ENCODE results near the gene NEDD4L. TPM values are rescaled to one million over a fixed set of nuclear protein-coding genes. Genes with fewer than 3 reads are reported as not detected.

The NEDD4L gene
- total and polyA plus RNA-seq, 2 experiments from 2014 or later: 36.2 to 72.3 TPM

DNA sequence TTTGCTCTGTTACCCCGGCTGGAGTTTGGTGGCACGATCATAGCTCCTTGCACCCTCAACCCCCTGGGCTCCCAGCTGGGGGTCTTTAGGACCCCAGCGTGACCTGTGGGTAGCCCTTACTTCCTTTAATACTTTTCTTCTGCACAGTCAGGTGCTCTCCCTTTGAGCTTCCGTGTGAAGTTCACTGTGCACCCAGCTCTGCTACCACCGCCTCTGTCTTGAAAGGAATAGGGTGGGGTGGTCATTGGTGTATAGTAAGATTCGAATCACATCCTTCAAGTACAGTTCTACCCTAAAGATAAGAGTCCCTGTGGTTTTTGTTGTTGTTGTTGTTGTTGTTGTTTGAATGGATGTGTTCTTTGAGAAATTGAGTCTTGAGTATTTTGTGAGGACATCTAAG is 267.4 kb downstream of the NEDD4L start (continued):
- TF ChIP-seq, protein P1, sequence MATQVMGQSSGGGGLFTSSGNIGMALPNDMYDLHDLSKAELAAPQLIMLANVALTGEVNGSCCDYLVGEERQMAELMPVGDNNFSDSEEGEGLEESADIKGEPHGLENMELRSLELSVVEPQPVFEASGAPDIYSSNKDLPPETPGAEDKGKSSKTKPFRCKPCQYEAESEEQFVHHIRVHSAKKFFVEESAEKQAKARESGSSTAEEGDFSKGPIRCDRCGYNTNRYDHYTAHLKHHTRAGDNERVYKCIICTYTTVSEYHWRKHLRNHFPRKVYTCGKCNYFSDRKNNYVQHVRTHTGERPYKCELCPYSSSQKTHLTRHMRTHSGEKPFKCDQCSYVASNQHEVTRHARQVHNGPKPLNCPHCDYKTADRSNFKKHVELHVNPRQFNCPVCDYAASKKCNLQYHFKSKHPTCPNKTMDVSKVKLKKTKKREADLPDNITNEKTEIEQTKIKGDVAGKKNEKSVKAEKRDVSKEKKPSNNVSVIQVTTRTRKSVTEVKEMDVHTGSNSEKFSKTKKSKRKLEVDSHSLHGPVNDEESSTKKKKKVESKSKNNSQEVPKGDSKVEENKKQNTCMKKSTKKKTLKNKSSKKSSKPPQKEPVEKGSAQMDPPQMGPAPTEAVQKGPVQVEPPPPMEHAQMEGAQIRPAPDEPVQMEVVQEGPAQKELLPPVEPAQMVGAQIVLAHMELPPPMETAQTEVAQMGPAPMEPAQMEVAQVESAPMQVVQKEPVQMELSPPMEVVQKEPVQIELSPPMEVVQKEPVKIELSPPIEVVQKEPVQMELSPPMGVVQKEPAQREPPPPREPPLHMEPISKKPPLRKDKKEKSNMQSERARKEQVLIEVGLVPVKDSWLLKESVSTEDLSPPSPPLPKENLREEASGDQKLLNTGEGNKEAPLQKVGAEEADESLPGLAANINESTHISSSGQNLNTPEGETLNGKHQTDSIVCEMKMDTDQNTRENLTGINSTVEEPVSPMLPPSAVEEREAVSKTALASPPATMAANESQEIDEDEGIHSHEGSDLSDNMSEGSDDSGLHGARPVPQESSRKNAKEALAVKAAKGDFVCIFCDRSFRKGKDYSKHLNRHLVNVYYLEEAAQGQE (IDR thresholded peaks at IDR 0.05; ENCODE audit: unreplicated experiment): no peak
- TF ChIP-seq EZH2phosphoT487 (IDR thresholded peaks at IDR 0.05; ENCODE audit: unreplicated experiment): no peak

- no peaks in the 10 kb centered on the region; the same call in 2 of the 3 replicates for H3K36me3 Mint-ChIP-seq (ENCODE audit: low read depth)
- H3K9me3 Mint-ChIP-seq: no peaks in the 10 kb centered on the region
- Histone ChIP-seq H3K27ac (ENCODE audit: low read depth) (no peak overlapping the region), H3K4me3 (no peak overlapping the region), H2AFZ (no peak overlapping the region), H3K4me1 (ENCODE audit: insufficient read depth) (peaks cover 25% of the 10 kb centered on the region), H3F3A (replicated peaks; ENCODE audit: low read depth) (no peaks in the 10 kb centered on the region), H3K4me2 (no peak overlapping the region), H3K36me3 (ENCODE audit: insufficient read depth) (no peaks in the 10 kb centered on the region), H4K20me1 (replicated peaks; ENCODE audit: insufficient read depth) (peaks cover 6% of the 10 kb centered on the region; the same call in 1 of the 2 replicates), H3K79me2 (replicated peaks; ENCODE audit: insufficient read depth) (peaks cover 58% of the 10 kb centered on the region), H3K9me2 (ENCODE audit: insufficient read depth) (no peaks in the 10 kb centered on the region), H3K27me3 (ENCODE audit: insufficient read depth) (no peaks in the 10 kb centered on the region)
- peaks cover 34% of the 10 kb centered on the region for H3K4me1 Mint-ChIP-seq
- H3K27me3 Mint-ChIP-seq (ENCODE audit: insufficient read depth, low read depth, poor library complexity): peaks cover 10% of the 10 kb centered on the region
- H3K27ac Mint-ChIP-seq: no peak overlapping the region
- no peak for DNase-seq (ENCODE audit: low spot score)
- no peak for ATAC-seq
- no peak overlapping the region for H3K4me3 Mint-ChIP-seq
- TF ChIP-seq EZH2 (IDR thresholded peaks at IDR 0.05; ENCODE audit: low read depth, unreplicated experiment) (no peak), STAT1 (IDR thresholded peaks at IDR 0.05; ENCODE audit: unreplicated experiment) (no peak), EZH2phosphoT487 (IDR thresholded peaks at IDR 0.05; ENCODE audit: unreplicated experiment) (no peak), ZNF462 (CRISPR knock-in tag; IDR thresholded peaks at IDR 0.05) (no peak), ZNF114 (CRISPR knock-in tag; IDR thresholded peaks at IDR 0.05) (no peak), POLR2AphosphoS5 (IDR thresholded peaks at IDR 0.05; ENCODE audit: low read depth) (no peak), CREB1 (CRISPR knock-in tag; IDR thresholded peaks at IDR 0.05; ENCODE audit: low read depth) (no peak), ZNF331 (CRISPR knock-in tag; IDR thresholded peaks at IDR 0.05; ENCODE audit: low read depth) (no peak), NANOG (IDR thresholded peaks at IDR 0.05; ENCODE audit: borderline replicate concordance) (no peak), CTCF (conservative IDR thresholded peaks at IDR 0.05; ENCODE audit: low read depth in 2 of 2) (no peak)
- TF ChIP-seq, protein P2, sequence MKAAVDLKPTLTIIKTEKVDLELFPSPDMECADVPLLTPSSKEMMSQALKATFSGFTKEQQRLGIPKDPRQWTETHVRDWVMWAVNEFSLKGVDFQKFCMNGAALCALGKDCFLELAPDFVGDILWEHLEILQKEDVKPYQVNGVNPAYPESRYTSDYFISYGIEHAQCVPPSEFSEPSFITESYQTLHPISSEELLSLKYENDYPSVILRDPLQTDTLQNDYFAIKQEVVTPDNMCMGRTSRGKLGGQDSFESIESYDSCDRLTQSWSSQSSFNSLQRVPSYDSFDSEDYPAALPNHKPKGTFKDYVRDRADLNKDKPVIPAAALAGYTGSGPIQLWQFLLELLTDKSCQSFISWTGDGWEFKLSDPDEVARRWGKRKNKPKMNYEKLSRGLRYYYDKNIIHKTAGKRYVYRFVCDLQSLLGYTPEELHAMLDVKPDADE (IDR thresholded peaks at IDR 0.05): no peak
Observed at GRCh38 chr18:58313491-58314032, 269.5 kb downstream of the NEDD4L start.
